Caco-2 (cell line): ENCODE data around the gene TMX3. TPM values are rescaled to one million over a fixed set of nuclear protein-coding genes. Genes with fewer than 3 reads are reported as not detected.

ENCODE experiments used
- BruUV-seq: library from RNA; stranded (reverse); fragments of 400-500 nt; replicated peaks from 2 replicates; lab custom pipeline; 2021; lab: Mats Ljungman, UMichigan
- CTCF ChIA-PET: fragments of 300-600 bp; sonication (Branson Sonifier 250); formaldehyde crosslinking; loops from one replicate; lab custom pipeline; 2022; ENCODE audit warnings: antibody characterized with exemption; lab: Charles Lee
- POLR2A ChIA-PET: fragments of 300-600 bp; sonication (Branson Sonifier 250); formaldehyde crosslinking; loops from one replicate; lab custom pipeline; 2022; ENCODE audit warnings: antibody characterized with exemption; lab: Charles Lee
- DNase-seq, 2 experiments: peaks; one replicate each; pipeline versions ENCODE4 v3.0.0 to v3.0.0-alpha.2; 2020 to 2022
- H3K27me3 ChIP-seq: replicated peaks from 2 replicates; pipeline ENCODE4 v1.6.0; 2011; ENCODE audit warnings: low read length; ENCODE audit not compliant: control insufficient read depth, insufficient read depth
- H3K36me3 ChIP-seq: 2 replicates; pipeline ENCODE4 v1.5.1; 2011; ENCODE audit warnings: low read length; ENCODE audit not compliant: control insufficient read depth, insufficient read depth
- H3K4me1 ChIP-seq: fragments of 250-450 bp; sonication (Bioruptor Pico); 2 replicates; pipeline ENCODE4 v1.5.1; 2020; ENCODE audit warnings: mild to moderate bottlenecking
- H3K4me3 ChIP-seq: 2 replicates; pipeline ENCODE4 v1.5.1; 2011; ENCODE audit warnings: low read depth, mild to moderate bottlenecking, control low read depth, low read length
- H3K9me3 ChIP-seq: fragments of 250-450 bp; sonication (Bioruptor Pico); 2 replicates; pipeline ENCODE4 v1.5.1; 2020; ENCODE audit warnings: mild to moderate bottlenecking, moderate library complexity
- H3K27ac Mint-ChIP-seq: one replicate; pipeline ENCODE4 v1.8.0; 2022; ENCODE audit warnings: mixed read lengths; ENCODE audit not compliant: unreplicated experiment
- H3K27me3 Mint-ChIP-seq: one replicate; pipeline ENCODE4 v1.8.0; 2022; ENCODE audit warnings: mixed read lengths; ENCODE audit not compliant: insufficient read depth, unreplicated experiment
- H3K36me3 Mint-ChIP-seq: one replicate; pipeline ENCODE4 v1.8.0; 2022; ENCODE audit warnings: mild to moderate bottlenecking, mixed read lengths; ENCODE audit not compliant: insufficient read depth, unreplicated experiment
- H3K4me1 Mint-ChIP-seq: one replicate; pipeline ENCODE4 v1.8.0; 2022; ENCODE audit warnings: low read depth, mixed read lengths; ENCODE audit not compliant: unreplicated experiment
- H3K4me3 Mint-ChIP-seq: one replicate; pipeline ENCODE4 v1.8.0; 2022; ENCODE audit warnings: mild to moderate bottlenecking, moderate library complexity, mixed read lengths; ENCODE audit not compliant: unreplicated experiment
- H3K9me3 Mint-ChIP-seq: one replicate; pipeline ENCODE4 v1.8.0; 2022; ENCODE audit warnings: mixed read lengths; ENCODE audit not compliant: unreplicated experiment
- intact Hi-C: fragments of 100-400 bp; cut with micrococcal nuclease; formaldehyde crosslinking; loops from one replicate; pipeline ENCODE4 v1.10.0; 2022; ENCODE audit not compliant: unreplicated experiment
- total RNA-seq: library from RNA; stranded (reverse); gene quantifications from 2 replicates; pipeline ENCODE4 v1.2.3, GENCODE V29; 2022
- TF ChIP-seq, protein P1 (sequence below), 2 experiments: fragments of 200-600 bp in 1 of 2; IDR thresholded peaks; 1 replicate in 1 of 2; 2 replicates in 1 of 2; pipeline versions ENCODE4 v1.5.1 to v1.8.0; 2011 to 2022; ENCODE audit warnings: antibody characterized with exemption in 1 of 2, control low read depth in 1 of 2, inconsistent platforms in 1 of 2, low read depth in 1 of 2, low read length in 1 of 2, mild to moderate bottlenecking in 1 of 2, moderate library complexity in 1 of 2; ENCODE audit not compliant: insufficient read depth in 1 of 2, severe bottlenecking in 1 of 2, unreplicated experiment in 1 of 2

The TMX3 gene
- total RNA-seq, 1 experiment from 2014 or later: 17.9 TPM

DNA sequence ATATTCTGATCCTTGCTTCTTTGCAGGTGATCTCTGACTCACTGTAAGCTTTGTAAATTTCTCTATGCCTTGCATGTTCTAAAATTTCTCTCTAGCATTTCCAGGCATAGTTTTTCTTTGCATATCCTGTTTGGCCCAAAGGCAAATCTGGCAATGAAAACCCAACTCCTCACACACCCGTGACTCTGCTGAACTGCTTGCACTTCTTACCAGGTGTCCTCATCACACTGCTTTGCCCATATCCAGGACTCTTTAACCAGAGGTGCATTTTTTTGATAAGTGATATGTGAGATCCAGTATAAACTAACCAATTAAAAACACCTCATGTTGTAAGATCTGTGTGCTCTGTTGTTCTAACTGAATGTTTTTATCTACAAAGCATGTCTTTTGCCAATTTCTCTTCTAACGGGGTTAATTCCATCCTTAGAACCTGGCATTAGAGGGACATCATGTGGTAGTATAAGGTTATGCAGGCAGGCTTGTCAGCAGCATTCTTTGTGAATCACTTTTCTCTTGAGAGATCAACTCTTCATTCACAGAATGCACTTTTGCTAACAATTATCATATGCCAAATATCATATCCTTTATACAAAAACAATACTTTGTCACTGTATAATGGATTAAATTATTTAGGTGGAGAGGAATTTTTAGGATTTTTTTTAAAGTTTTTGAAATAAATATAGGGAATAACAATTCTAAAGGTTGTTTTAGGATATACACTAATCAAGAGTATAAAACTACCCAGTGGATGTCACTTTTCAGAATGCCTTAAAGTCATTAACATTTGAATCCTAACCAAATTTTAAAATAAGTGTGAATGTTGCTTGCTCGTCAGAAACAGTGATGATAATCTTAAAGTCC lies 20.8 kb upstream of the TMX3 start:
- H3K4me1 Mint-ChIP-seq: no peaks in the 10 kb centered on the region
- H3K36me3 Mint-ChIP-seq: peaks cover 5% of the 10 kb centered on the region
- Histone ChIP-seq H3K4me3 (no peak overlapping the region), H3K9me3 (no peaks in the 10 kb centered on the region), H3K27me3 (no peaks in the 10 kb centered on the region), H3K36me3 (no peaks in the 10 kb centered on the region), H3K4me1 (no peaks in the 10 kb centered on the region)
- TF ChIP-seq, protein P1, sequence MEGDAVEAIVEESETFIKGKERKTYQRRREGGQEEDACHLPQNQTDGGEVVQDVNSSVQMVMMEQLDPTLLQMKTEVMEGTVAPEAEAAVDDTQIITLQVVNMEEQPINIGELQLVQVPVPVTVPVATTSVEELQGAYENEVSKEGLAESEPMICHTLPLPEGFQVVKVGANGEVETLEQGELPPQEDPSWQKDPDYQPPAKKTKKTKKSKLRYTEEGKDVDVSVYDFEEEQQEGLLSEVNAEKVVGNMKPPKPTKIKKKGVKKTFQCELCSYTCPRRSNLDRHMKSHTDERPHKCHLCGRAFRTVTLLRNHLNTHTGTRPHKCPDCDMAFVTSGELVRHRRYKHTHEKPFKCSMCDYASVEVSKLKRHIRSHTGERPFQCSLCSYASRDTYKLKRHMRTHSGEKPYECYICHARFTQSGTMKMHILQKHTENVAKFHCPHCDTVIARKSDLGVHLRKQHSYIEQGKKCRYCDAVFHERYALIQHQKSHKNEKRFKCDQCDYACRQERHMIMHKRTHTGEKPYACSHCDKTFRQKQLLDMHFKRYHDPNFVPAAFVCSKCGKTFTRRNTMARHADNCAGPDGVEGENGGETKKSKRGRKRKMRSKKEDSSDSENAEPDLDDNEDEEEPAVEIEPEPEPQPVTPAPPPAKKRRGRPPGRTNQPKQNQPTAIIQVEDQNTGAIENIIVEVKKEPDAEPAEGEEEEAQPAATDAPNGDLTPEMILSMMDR (IDR thresholded peaks at IDR 0.05; ENCODE audit: insufficient read depth in 1 of 2, low read depth in 1 of 2, low read length in 1 of 2, severe bottlenecking in 1 of 2, unreplicated experiment in 1 of 2): peak in 1 of 2 experiments; percentile 17
- H3K27ac Mint-ChIP-seq: no peak overlapping the region
- CTCF ChIA-PET: no interaction called here
- no TSS peak for BruUV-seq
- DNase-seq: peak in 1 of 2 experiments; percentile 12
- POLR2A ChIA-PET: no interaction called here
- no peaks in the 10 kb centered on the region for H3K9me3 Mint-ChIP-seq
- peaks cover 3% of the 10 kb centered on the region for H3K27me3 Mint-ChIP-seq
- intact Hi-C loops: loop anchor here (5.0 kb wide), 1 partner anchor 73 kb away; no protein-coding TSS in a partner anchor
- H3K4me3 Mint-ChIP-seq: no peak overlapping the region

DNA sequence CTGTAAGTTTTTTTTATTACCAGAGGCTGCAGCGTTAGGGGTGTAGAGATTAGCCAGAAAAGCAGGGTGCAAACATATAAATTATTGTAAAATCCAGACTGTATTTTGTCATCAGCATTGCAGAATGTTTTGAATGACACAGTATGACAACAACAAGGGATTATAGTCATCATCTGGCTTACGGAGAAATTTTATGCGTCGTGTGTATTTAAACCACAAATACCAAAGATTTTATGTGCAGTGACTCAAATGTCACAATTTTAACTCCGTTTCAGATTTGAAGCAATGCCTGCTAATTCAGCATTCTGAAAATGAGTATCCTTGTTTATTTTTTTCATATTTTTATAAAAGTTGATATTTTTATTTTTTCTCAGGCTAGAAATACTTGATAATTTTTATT lies 19.4 kb upstream of the TMX3 start:
- no peak overlapping the region for H3K4me3 Mint-ChIP-seq
- H3K9me3 ChIP-seq: no peaks in the 10 kb centered on the region
- DNase-seq: no peak
- peaks cover 5% of the 10 kb centered on the region for H3K36me3 Mint-ChIP-seq
- POLR2A ChIA-PET: no interaction called here
- TF ChIP-seq, protein P1 (IDR thresholded peaks at IDR 0.05; ENCODE audit: insufficient read depth in 1 of 2, low read depth in 1 of 2, low read length in 1 of 2, severe bottlenecking in 1 of 2, unreplicated experiment in 1 of 2): no peak
- no peaks in the 10 kb centered on the region for H3K27me3 ChIP-seq
- intact Hi-C loops: no loop called here
- H3K4me3 ChIP-seq: no peak overlapping the region
- H3K4me1 Mint-ChIP-seq: no peaks in the 10 kb centered on the region
- no peaks in the 10 kb centered on the region for H3K36me3 ChIP-seq
- no peak overlapping the region for H3K27ac Mint-ChIP-seq
- no TSS peak for BruUV-seq
- H3K27me3 Mint-ChIP-seq: peaks cover 3% of the 10 kb centered on the region
- CTCF ChIA-PET: no interaction called here
- no peaks in the 10 kb centered on the region for H3K9me3 Mint-ChIP-seq
- no peaks in the 10 kb centered on the region for H3K4me1 ChIP-seq

DNA sequence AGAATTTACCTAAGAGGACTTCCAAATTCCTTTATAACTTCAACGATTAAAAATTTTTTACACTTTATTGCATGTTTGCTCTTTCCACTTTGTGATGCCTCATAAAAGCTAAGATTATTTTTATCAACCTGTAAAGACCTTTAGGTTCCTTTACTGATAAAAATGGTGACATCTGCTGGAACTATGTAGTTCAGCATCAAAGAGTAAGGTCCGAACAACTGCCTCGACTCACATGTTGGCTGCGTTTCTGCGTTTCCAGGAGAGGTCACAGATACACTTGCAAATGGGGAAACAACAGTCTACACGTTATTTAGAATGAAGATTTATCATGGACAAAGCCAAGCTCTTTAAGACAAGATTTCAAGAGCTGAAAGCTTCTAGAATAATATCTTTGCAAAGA lies 18.8 kb upstream of the TMX3 start:
- Histone ChIP-seq H3K36me3 (no peaks in the 10 kb centered on the region), H3K27me3 (no peaks in the 10 kb centered on the region), H3K4me1 (no peaks in the 10 kb centered on the region), H3K4me3 (no peak overlapping the region), H3K9me3 (no peaks in the 10 kb centered on the region)
- peaks cover 3% of the 10 kb centered on the region for H3K27me3 Mint-ChIP-seq
- no peak overlapping the region for H3K27ac Mint-ChIP-seq
- no peak overlapping the region for H3K4me3 Mint-ChIP-seq
- POLR2A ChIA-PET: no interaction called here
- no TSS peak for BruUV-seq
- CTCF ChIA-PET: no interaction called here
- no peaks in the 10 kb centered on the region for H3K4me1 Mint-ChIP-seq
- H3K9me3 Mint-ChIP-seq: no peaks in the 10 kb centered on the region
- TF ChIP-seq, protein P1 (IDR thresholded peaks at IDR 0.05; ENCODE audit: insufficient read depth in 1 of 2, low read depth in 1 of 2, low read length in 1 of 2, severe bottlenecking in 1 of 2, unreplicated experiment in 1 of 2): no peak
- no peak for DNase-seq
- intact Hi-C loops: no loop called here
- peaks cover 5% of the 10 kb centered on the region for H3K36me3 Mint-ChIP-seq
